ENCODE results near the gene ECM1. TPM values are rescaled to one million over a fixed set of nuclear protein-coding genes. Genes with fewer than 3 reads are reported as not detected.

ECM1 gene
- total RNA-seq, 1 experiment from 2014 or later, result 3.6 TPM

Other genes starting within 250 kb of the ECM1 start
- 175 and 179 TPM in 2 replicates for gene APH1A, start 239.1 kb upstream of the ECM1 start, total RNA-seq (2014; rRNA removed; shearing (Covaris generic))
- 5.0 and 15.6 TPM in 2 replicates for gene C1orf54, start 235.3 kb upstream of the ECM1 start, total RNA-seq (2014; rRNA removed; shearing (Covaris generic))
- 5.3 and 10.6 TPM in 2 replicates for gene CIART, start 225.6 kb upstream of the ECM1 start, total RNA-seq (2014; rRNA removed; shearing (Covaris generic))
- 113 and 129 TPM in 2 replicates for gene MRPS21, start 214.2 kb upstream of the ECM1 start, total RNA-seq (2014; rRNA removed; shearing (Covaris generic))
- gene PRPF3, start 186.6 kb upstream of the ECM1 start, total RNA-seq (2014; rRNA removed; shearing (Covaris generic)), result 46.9 and 58.0 TPM in 2 replicates
- 14.5 and 19.0 TPM in 2 replicates for gene RPRD2, start 144.0 kb upstream of the ECM1 start, total RNA-seq (2014; rRNA removed; shearing (Covaris generic))
- gene TARS2, start 20.7 kb upstream of the ECM1 start, total RNA-seq (2014; rRNA removed; shearing (Covaris generic)), result 65.3 and 76.9 TPM in 2 replicates
- gene FALEC, start 7.6 kb downstream of the ECM1 start, total RNA-seq (2014; rRNA removed; shearing (Covaris generic)), result 1.7 and 2.6 TPM in 2 replicates
- 4.2 and 8.1 TPM in 2 replicates for gene ADAMTSL4, start 41.3 kb downstream of the ECM1 start, total RNA-seq (2014; rRNA removed; shearing (Covaris generic))
- 165 and 234 TPM in 2 replicates for gene MCL1, start 71.5 kb downstream of the ECM1 start, total RNA-seq (2014; rRNA removed; shearing (Covaris generic))
- gene ENSA, start 121.5 kb downstream of the ECM1 start, total RNA-seq (2014; rRNA removed; shearing (Covaris generic)), result 373 and 448 TPM in 2 replicates
- 24.0 and 33.5 TPM in 2 replicates for gene GOLPH3L, start 189.0 kb downstream of the ECM1 start, total RNA-seq (2014; rRNA removed; shearing (Covaris generic))
- gene HORMAD1, start 212.8 kb downstream of the ECM1 start, total RNA-seq (2014; rRNA removed; shearing (Covaris generic)), result 0.59 TPM in 1 of 2 replicates, not detected in the other